Measurements from ENCODE around the gene FANCD2OS.
"Not testable (repeated sequence)": the region's sequence is repeated elsewhere in the genome, so short reads cannot be mapped to it uniquely, and the experiment has no call there.

Gene FANCD2OS

GRCh38 chr3:10099041-10099440 is 9.0 kb downstream of the FANCD2OS start:
- Histone ChIP-seq H2AFZ (ENCODE audit: low read depth, low read length) (no peak overlapping the region), H2BK15ac (ENCODE audit: low read depth, poor library complexity, severe bottlenecking) (no peak overlapping the region), H3K9me3 (ENCODE audit: control insufficient read depth, low read length) (no peaks in the 10 kb centered on the region), H3K36me3 (ENCODE audit: control insufficient read depth in 1 of 2, insufficient read depth in 2 of 2, low read depth in 1 of 2, low read length in 2 of 2) (peaks cover 0 to 2% of the 10 kb centered on the region in 2 experiments), H3K23ac (ENCODE audit: low read length in 2 of 2) (no peak overlapping the region), H3K4me2 (ENCODE audit: low read length, poor library complexity, severe bottlenecking) (no peak overlapping the region), H3K27ac (ENCODE audit: low read length, poor library complexity, severe bottlenecking) (no peak overlapping the region), H2AK5ac (ENCODE audit: low read length, severe bottlenecking) (no peak overlapping the region), H2BK12ac (ENCODE audit: low read length in 2 of 2) (no peak overlapping the region), H2BK120ac (ENCODE audit: low read depth, low read length) (no peak overlapping the region), H4K8ac (ENCODE audit: low read length) (no peak overlapping the region), H3K4ac (ENCODE audit: low read depth in 1 of 2, low read length in 2 of 2) (no peak overlapping the region), H3K18ac (ENCODE audit: low read depth in 1 of 2, low read length in 2 of 2) (no peak overlapping the region), H3K14ac (ENCODE audit: low read length in 2 of 2) (no peak overlapping the region), H2BK5ac (ENCODE audit: low read depth, low read length, poor library complexity, severe bottlenecking) (no peak overlapping the region), H3K79me1 (replicated peaks; ENCODE audit: low read length, poor library complexity, severe bottlenecking) (no peaks in the 10 kb centered on the region), H3K4me3 (ENCODE audit: insufficient read depth in 1 of 2, low read depth in 1 of 2, low read length in 2 of 2) (no peak overlapping the region), H3K4me1 (ENCODE audit: control insufficient read depth, insufficient read depth, low read depth, low read length) (peaks cover 2% of the 10 kb centered on the region), H3K27me3 (ENCODE audit: control insufficient read depth in 1 of 2, insufficient read depth in 1 of 2, low read length in 2 of 2) (no peaks in the 10 kb centered on the region), H3K9ac (ENCODE audit: low read length) (no peak overlapping the region), H4K91ac (ENCODE audit: low read length) (no peak overlapping the region)
- WGBS: 100% methylated on average over 4 of the region's 5 CpGs
- no peak for DNase-seq

DNA sequence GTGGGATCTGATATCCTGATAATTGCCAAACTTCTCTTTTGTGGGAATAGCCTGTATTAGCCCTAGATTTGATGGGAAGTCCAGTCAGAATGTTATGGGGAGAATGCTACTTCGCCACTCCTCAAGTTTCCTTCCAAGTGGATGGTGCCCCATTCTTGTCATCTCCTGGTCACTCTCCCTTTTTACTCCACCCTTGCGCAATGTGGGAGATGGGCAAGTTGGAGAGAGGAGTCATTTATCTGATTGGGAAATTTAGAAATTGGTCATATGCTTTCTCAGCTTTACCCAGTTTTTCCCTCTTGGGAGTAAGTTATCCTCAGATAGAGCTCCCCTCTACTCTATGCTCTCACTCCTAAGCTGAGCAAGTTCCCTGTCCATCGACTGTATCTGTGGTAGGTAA is 14.4 kb downstream of the FANCD2OS start:
- Histone ChIP-seq H2BK15ac (ENCODE audit: low read depth, poor library complexity, severe bottlenecking) (no peak overlapping the region), H2BK120ac (ENCODE audit: low read depth, low read length) (no peak overlapping the region), H4K8ac (ENCODE audit: low read length) (no peak overlapping the region), H3K4me2 (ENCODE audit: low read length, poor library complexity, severe bottlenecking) (no peak overlapping the region), H3K23ac (ENCODE audit: low read length in 2 of 2) (no peak overlapping the region), H3K14ac (ENCODE audit: low read length in 2 of 2) (no peak overlapping the region), H2AFZ (ENCODE audit: low read depth, low read length) (no peak overlapping the region), H3K9me3 (ENCODE audit: control insufficient read depth, low read length) (no peaks in the 10 kb centered on the region), H3K36me3 (ENCODE audit: control insufficient read depth in 1 of 2, insufficient read depth in 2 of 2, low read depth in 1 of 2, low read length in 2 of 2) (peaks cover 0 to 10% of the 10 kb centered on the region in 2 experiments), H3K79me1 (replicated peaks; ENCODE audit: low read length, poor library complexity, severe bottlenecking) (no peaks in the 10 kb centered on the region), H3K9ac (ENCODE audit: low read length) (no peak overlapping the region), H3K27ac (ENCODE audit: low read length, poor library complexity, severe bottlenecking) (no peak overlapping the region), H3K4me1 (ENCODE audit: control insufficient read depth, insufficient read depth, low read depth, low read length) (no peaks in the 10 kb centered on the region), H3K4ac (ENCODE audit: low read depth in 1 of 2, low read length in 2 of 2) (no peak overlapping the region), H3K27me3 (ENCODE audit: control insufficient read depth in 1 of 2, insufficient read depth in 1 of 2, low read length in 2 of 2) (no peaks in the 10 kb centered on the region), H2AK5ac (ENCODE audit: low read length, severe bottlenecking) (no peak overlapping the region), H2BK12ac (ENCODE audit: low read length in 2 of 2) (no peak overlapping the region), H2BK5ac (ENCODE audit: low read depth, low read length, poor library complexity, severe bottlenecking) (no peak overlapping the region), H3K18ac (ENCODE audit: low read depth in 1 of 2, low read length in 2 of 2) (no peak overlapping the region), H3K4me3 (ENCODE audit: insufficient read depth in 1 of 2, low read depth in 1 of 2, low read length in 2 of 2) (no peak overlapping the region), H4K91ac (ENCODE audit: low read length) (no peak overlapping the region)
- WGBS: no CpG with 5 or more reads among the region's 3 CpGs
- DNase-seq: no peak

- not testable (repeated sequence) for H3K4ac ChIP-seq (ENCODE audit: low read depth in 1 of 2, low read length in 2 of 2); H3K4me3 ChIP-seq (ENCODE audit: insufficient read depth in 1 of 2, low read depth in 1 of 2, low read length in 2 of 2); H3K27ac ChIP-seq (ENCODE audit: low read length, poor library complexity, severe bottlenecking); H2BK15ac ChIP-seq (ENCODE audit: low read depth, poor library complexity, severe bottlenecking); H3K9ac ChIP-seq (ENCODE audit: low read length); H3K4me2 ChIP-seq (ENCODE audit: low read length, poor library complexity, severe bottlenecking); H4K91ac ChIP-seq (ENCODE audit: low read length); H3K18ac ChIP-seq (ENCODE audit: low read depth in 1 of 2, low read length in 2 of 2); H3K4me1 ChIP-seq (ENCODE audit: control insufficient read depth, insufficient read depth, low read depth, low read length); H2AK5ac ChIP-seq (ENCODE audit: low read length, severe bottlenecking); H3K23ac ChIP-seq (ENCODE audit: low read length in 2 of 2); H2BK12ac ChIP-seq (ENCODE audit: low read length in 2 of 2); H2BK5ac ChIP-seq (ENCODE audit: low read depth, low read length, poor library complexity, severe bottlenecking); H3K14ac ChIP-seq (ENCODE audit: low read length in 2 of 2); H3K79me1 ChIP-seq (replicated peaks; ENCODE audit: low read length, poor library complexity, severe bottlenecking); DNase-seq; H3K27me3 ChIP-seq (ENCODE audit: control insufficient read depth in 1 of 2, insufficient read depth in 1 of 2, low read length in 2 of 2); H2AFZ ChIP-seq (ENCODE audit: low read depth, low read length); H4K8ac ChIP-seq (ENCODE audit: low read length); H3K36me3 ChIP-seq (ENCODE audit: control insufficient read depth in 1 of 2, insufficient read depth in 2 of 2, low read depth in 1 of 2, low read length in 2 of 2); H3K9me3 ChIP-seq (ENCODE audit: control insufficient read depth, low read length); H2BK120ac ChIP-seq (ENCODE audit: low read depth, low read length)
- no CpG with 5 or more reads among the region's 2 CpGs for WGBS
Measured at GRCh38 chr3:10091387-10091786, 16.7 kb downstream of the FANCD2OS start.

DNA sequence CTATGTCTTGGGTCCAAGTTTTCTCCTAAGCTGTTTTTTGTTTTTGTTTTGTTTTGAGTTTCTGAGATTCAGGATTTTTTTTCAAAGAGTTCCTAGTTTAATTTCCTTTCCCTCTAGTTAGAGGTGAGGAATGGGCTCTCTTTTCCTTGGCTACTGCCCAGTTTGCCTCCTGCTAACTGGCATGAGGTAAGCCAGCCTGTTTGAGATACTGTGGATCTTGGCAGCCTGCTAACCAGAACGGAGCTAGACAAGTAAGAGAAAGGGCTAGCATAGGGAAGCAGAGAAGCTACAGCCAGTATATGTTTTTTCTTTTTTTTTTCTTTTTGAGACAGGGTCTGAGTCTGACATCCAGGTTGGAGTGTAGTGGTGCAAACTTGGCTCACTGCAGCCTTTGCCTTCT is 17.3 kb downstream of the FANCD2OS start:
- H3K36me3 ChIP-seq (ENCODE audit: control insufficient read depth in 1 of 2, insufficient read depth in 2 of 2, low read depth in 1 of 2, low read length in 2 of 2): peaks cover 0 to 12% of the 10 kb centered on the region in 2 experiments
- H4K8ac ChIP-seq (ENCODE audit: low read length); H2BK12ac ChIP-seq (ENCODE audit: low read length in 2 of 2); H2AFZ ChIP-seq (ENCODE audit: low read depth, low read length); H3K27me3 ChIP-seq (ENCODE audit: control insufficient read depth in 1 of 2, insufficient read depth in 1 of 2, low read length in 2 of 2); H3K9ac ChIP-seq (ENCODE audit: low read length); H3K23ac ChIP-seq (ENCODE audit: low read length in 2 of 2); H3K4me2 ChIP-seq (ENCODE audit: low read length, poor library complexity, severe bottlenecking); H2BK15ac ChIP-seq (ENCODE audit: low read depth, poor library complexity, severe bottlenecking); H2BK5ac ChIP-seq (ENCODE audit: low read depth, low read length, poor library complexity, severe bottlenecking); H2BK120ac ChIP-seq (ENCODE audit: low read depth, low read length); H3K79me1 ChIP-seq (replicated peaks; ENCODE audit: low read length, poor library complexity, severe bottlenecking); H2AK5ac ChIP-seq (ENCODE audit: low read length, severe bottlenecking); H3K9me3 ChIP-seq (ENCODE audit: control insufficient read depth, low read length); H3K4ac ChIP-seq (ENCODE audit: low read depth in 1 of 2, low read length in 2 of 2); H3K4me1 ChIP-seq (ENCODE audit: control insufficient read depth, insufficient read depth, low read depth, low read length); H3K27ac ChIP-seq (ENCODE audit: low read length, poor library complexity, severe bottlenecking); H3K14ac ChIP-seq (ENCODE audit: low read length in 2 of 2); DNase-seq; H3K4me3 ChIP-seq (ENCODE audit: insufficient read depth in 1 of 2, low read depth in 1 of 2, low read length in 2 of 2); H4K91ac ChIP-seq (ENCODE audit: low read length); H3K18ac ChIP-seq (ENCODE audit: low read depth in 1 of 2, low read length in 2 of 2): not testable (repeated sequence)
- 100% methylated on average over 1 of the region's 1 CpG for WGBS

All from mesenchymal stem cell (in vitro differentiated cells and primary cell).